Neural cell (in vitro differentiated cells): Measurements from ENCODE around the gene UBXN2A. TPM values are rescaled to one million over a fixed set of nuclear protein-coding genes. Genes with fewer than 3 reads are reported as not detected.

Experiments used
- H2AFZ ChIP-seq: fragments of 200-600, 300-800 bp; sonication (generic), shearing (Covaris generic); 2 replicates; pipeline ENCODE4 v1.6.0; 2014; ENCODE audit warnings: low read depth, mild to moderate bottlenecking, antibody characterized with exemption, low read length, moderate library complexity
- H3F3A ChIP-seq: fragments of 200-600 bp; shearing (Covaris generic); 2 replicates; pipeline ENCODE4 v1.6.1; 2016; ENCODE audit warnings: mild to moderate bottlenecking, moderate library complexity, mixed read lengths, antibody characterized with exemption, low read length; ENCODE audit not compliant: insufficient read depth, poor library complexity, severe bottlenecking
- H3K27ac ChIP-seq: fragments of 200-600, 300-800 bp; sonication (generic), shearing (Covaris generic); 2 replicates; pipeline ENCODE4 v1.5.1; 2014; ENCODE audit warnings: mild to moderate bottlenecking, low read length, moderate library complexity
- H3K27me3 ChIP-seq: fragments of 300-800, 200-600 bp; sonication (generic), shearing (Covaris generic); 2 replicates; pipeline ENCODE4 v1.6.0; 2014; ENCODE audit warnings: mild to moderate bottlenecking, low read depth, low read length, moderate library complexity; ENCODE audit not compliant: insufficient read depth
- H3K36me3 ChIP-seq: fragments of 300-800, 200-600 bp; sonication (generic), shearing (Covaris generic); 2 replicates; pipeline ENCODE4 v1.5.1; 2014; ENCODE audit warnings: mild to moderate bottlenecking, antibody characterized with exemption, low read length, moderate library complexity; ENCODE audit not compliant: insufficient read depth
- H3K4me2 ChIP-seq: fragments of 300-800, 200-600 bp; sonication (generic), shearing (Covaris generic); 2 replicates; pipeline ENCODE4 v1.6.0; 2014; ENCODE audit warnings: mild to moderate bottlenecking, low read length
- H3K4me3 ChIP-seq: fragments of 300-800, 200-600 bp; sonication (generic), shearing (Covaris generic); 2 replicates; pipeline ENCODE4 v1.5.1; 2014; ENCODE audit warnings: mild to moderate bottlenecking, low read length, moderate library complexity
- H3K79me2 ChIP-seq: fragments of 200-600 bp; shearing (Covaris generic); replicated peaks from 2 replicates; pipeline ENCODE4 v1.6.0; 2014; ENCODE audit warnings: mild to moderate bottlenecking, low read length, moderate library complexity; ENCODE audit not compliant: insufficient read depth
- H3K9ac ChIP-seq: fragments of 300-800, 200-600 bp; sonication (generic), shearing (Covaris generic); 2 replicates; pipeline ENCODE4 v1.6.1; 2016; ENCODE audit warnings: mild to moderate bottlenecking, low read length, mixed read lengths
- H3K9me2 ChIP-seq: fragments of 200-600 bp; shearing (Covaris generic); 2 replicates; pipeline ENCODE4 v1.6.1; 2016; ENCODE audit warnings: mild to moderate bottlenecking, low read length, mixed read lengths; ENCODE audit not compliant: insufficient read depth
- H3K9me3 ChIP-seq: fragments of 200-600, 300-800 bp; sonication (generic), shearing (Covaris generic); 2 replicates; pipeline ENCODE4 v1.6.1; 2016; ENCODE audit warnings: mild to moderate bottlenecking, mixed run types, low read length, moderate library complexity, mixed read lengths
- H4K20me1 ChIP-seq: fragments of 200-600 bp; shearing (Covaris generic); 2 replicates; pipeline ENCODE4 v1.6.1; 2016; ENCODE audit warnings: mild to moderate bottlenecking, mixed run types; ENCODE audit not compliant: insufficient read depth
- EP300 ChIP-seq: fragments of 450-650 bp; conservative IDR thresholded peaks from 2 replicates; pipeline ENCODE4 v1.6.1; 2014; ENCODE audit warnings: antibody characterized with exemption, mild to moderate bottlenecking, moderate library complexity; ENCODE audit not compliant: poor library complexity, severe bottlenecking
- EZH2 ChIP-seq: fragments of 200-600, 300-800 bp; shearing (Covaris generic), sonication (generic); IDR thresholded peaks from 2 replicates; pipeline ENCODE4 v1.6.1; 2014; ENCODE audit warnings: antibody characterized with exemption, low read length, borderline replicate concordance, mild to moderate bottlenecking; ENCODE audit not compliant: insufficient read depth, poor library complexity, severe bottlenecking
- MXI1 ChIP-seq: fragments of 450-650 bp; conservative IDR thresholded peaks from 2 replicates; pipeline ENCODE4 v1.6.1; 2014; ENCODE audit warnings: antibody characterized with exemption, mild to moderate bottlenecking; ENCODE audit not compliant: poor library complexity, severe bottlenecking
- POLR2AphosphoS5 ChIP-seq: IDR thresholded peaks from 2 replicates; pipeline ENCODE4 v1.6.1; 2012
- RAD21 ChIP-seq: fragments of 450-650 bp; conservative IDR thresholded peaks from 2 replicates; pipeline ENCODE4 v1.6.1; 2014; ENCODE audit warnings: antibody characterized with exemption, mild to moderate bottlenecking, moderate library complexity
- SMC3 ChIP-seq: fragments of 450-650 bp; conservative IDR thresholded peaks from 2 replicates; pipeline ENCODE4 v1.6.1; 2014; ENCODE audit warnings: antibody characterized with exemption, mild to moderate bottlenecking, moderate library complexity; ENCODE audit not compliant: poor library complexity
- TAF1 ChIP-seq: IDR thresholded peaks from 2 replicates; pipeline ENCODE4 v1.6.1; 2012; ENCODE audit warnings: low read depth
- polyA plus RNA-seq: library from polyadenylated mRNA; depleted of rRNA; stranded (reverse); fragments of >200 nt; gene quantifications from 2 replicates; pipeline ENCODE4 v1.2.3, GENCODE V29; 2014
- TF ChIP-seq, protein P1 (sequence below): fragments of 450-650 bp; IDR thresholded peaks from 2 replicates; pipeline ENCODE4 v1.5.1; 2014; ENCODE audit warnings: antibody characterized with exemption, mild to moderate bottlenecking, moderate library complexity; ENCODE audit not compliant: poor library complexity, severe bottlenecking
- TF ChIP-seq, protein P2 (sequence below): IDR thresholded peaks from 2 replicates; pipeline ENCODE4 v1.6.1; 2012; ENCODE audit warnings: borderline replicate concordance

UBXN2A gene
- polyA plus RNA-seq, 1 donor from 2014 or later = 11.0 TPM

DNA sequence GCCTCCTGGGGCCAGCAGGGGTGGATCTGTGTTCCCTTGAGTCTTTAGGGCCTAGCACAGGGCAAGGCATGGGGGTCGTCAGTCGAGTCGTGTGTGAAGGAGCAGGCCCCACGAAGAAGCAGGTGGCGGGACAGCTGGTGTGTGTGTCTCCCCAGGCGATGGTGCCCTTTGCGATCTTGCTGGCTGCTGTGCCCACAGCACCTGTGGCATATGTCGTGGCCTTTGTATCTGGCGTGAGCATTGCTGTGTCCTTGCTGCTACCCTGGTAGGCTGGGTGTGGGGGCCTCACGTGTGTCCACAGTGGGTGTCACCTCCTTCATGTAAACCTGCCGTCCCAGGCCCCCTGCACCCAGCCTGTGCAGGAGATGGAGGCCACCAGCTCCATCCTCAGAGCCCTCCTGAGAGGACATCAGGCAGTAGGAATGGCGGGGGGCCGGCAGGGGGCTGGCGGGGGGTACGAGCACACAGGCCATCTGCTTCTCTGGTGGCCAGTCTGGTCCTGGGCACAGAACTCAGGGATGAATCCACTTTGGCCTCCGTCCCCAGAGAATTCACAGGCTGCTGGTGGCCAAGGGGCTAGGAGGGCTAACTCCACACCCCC is 82.8 kb downstream of the UBXN2A start:
- H3K4me2 ChIP-seq = no peak overlapping the region

DNA sequence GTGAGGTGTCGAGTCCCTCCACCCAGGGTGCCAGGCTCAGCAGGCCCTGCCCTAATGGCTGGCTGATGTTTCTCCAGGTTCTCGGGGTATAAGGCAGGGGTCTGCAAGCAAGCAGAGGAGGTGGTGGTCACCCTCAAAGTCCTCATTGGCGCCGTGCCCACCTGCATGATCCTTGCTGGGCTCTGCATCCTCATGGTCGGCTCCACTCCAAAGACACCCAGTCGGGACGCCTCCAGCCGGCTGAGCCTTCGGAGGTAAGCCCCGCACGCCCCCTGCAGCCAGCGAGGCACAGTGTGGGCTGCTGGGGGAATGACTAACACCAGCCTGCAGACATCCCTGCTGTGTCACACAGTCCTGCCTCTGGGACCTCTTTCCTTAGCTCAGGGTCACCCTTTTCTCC is 83.8 kb downstream of the UBXN2A start:
- H2AFZ ChIP-seq = no peak overlapping the region
- H3K27ac ChIP-seq = no peak overlapping the region
- H4K20me1 ChIP-seq = no peaks in the 10 kb centered on the region
- no peak overlapping the region for H3K4me2 ChIP-seq
- H3K79me2 ChIP-seq = no peaks in the 10 kb centered on the region
- no peaks in the 10 kb centered on the region for H3K27me3 ChIP-seq
- H3K4me3 ChIP-seq = no peak overlapping the region
- no peaks in the 10 kb centered on the region for H3K36me3 ChIP-seq
- no peaks in the 10 kb centered on the region for H3K9me3 ChIP-seq
- TF ChIP-seq, protein P1, sequence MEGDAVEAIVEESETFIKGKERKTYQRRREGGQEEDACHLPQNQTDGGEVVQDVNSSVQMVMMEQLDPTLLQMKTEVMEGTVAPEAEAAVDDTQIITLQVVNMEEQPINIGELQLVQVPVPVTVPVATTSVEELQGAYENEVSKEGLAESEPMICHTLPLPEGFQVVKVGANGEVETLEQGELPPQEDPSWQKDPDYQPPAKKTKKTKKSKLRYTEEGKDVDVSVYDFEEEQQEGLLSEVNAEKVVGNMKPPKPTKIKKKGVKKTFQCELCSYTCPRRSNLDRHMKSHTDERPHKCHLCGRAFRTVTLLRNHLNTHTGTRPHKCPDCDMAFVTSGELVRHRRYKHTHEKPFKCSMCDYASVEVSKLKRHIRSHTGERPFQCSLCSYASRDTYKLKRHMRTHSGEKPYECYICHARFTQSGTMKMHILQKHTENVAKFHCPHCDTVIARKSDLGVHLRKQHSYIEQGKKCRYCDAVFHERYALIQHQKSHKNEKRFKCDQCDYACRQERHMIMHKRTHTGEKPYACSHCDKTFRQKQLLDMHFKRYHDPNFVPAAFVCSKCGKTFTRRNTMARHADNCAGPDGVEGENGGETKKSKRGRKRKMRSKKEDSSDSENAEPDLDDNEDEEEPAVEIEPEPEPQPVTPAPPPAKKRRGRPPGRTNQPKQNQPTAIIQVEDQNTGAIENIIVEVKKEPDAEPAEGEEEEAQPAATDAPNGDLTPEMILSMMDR = no peak
- TF ChIP-seq TAF1 (no peak), EP300 (no peak), RAD21 (no peak), MXI1 (no peak), SMC3 (no peak), EZH2 (no peak), POLR2AphosphoS5 (no peak)
- TF ChIP-seq, protein P2, sequence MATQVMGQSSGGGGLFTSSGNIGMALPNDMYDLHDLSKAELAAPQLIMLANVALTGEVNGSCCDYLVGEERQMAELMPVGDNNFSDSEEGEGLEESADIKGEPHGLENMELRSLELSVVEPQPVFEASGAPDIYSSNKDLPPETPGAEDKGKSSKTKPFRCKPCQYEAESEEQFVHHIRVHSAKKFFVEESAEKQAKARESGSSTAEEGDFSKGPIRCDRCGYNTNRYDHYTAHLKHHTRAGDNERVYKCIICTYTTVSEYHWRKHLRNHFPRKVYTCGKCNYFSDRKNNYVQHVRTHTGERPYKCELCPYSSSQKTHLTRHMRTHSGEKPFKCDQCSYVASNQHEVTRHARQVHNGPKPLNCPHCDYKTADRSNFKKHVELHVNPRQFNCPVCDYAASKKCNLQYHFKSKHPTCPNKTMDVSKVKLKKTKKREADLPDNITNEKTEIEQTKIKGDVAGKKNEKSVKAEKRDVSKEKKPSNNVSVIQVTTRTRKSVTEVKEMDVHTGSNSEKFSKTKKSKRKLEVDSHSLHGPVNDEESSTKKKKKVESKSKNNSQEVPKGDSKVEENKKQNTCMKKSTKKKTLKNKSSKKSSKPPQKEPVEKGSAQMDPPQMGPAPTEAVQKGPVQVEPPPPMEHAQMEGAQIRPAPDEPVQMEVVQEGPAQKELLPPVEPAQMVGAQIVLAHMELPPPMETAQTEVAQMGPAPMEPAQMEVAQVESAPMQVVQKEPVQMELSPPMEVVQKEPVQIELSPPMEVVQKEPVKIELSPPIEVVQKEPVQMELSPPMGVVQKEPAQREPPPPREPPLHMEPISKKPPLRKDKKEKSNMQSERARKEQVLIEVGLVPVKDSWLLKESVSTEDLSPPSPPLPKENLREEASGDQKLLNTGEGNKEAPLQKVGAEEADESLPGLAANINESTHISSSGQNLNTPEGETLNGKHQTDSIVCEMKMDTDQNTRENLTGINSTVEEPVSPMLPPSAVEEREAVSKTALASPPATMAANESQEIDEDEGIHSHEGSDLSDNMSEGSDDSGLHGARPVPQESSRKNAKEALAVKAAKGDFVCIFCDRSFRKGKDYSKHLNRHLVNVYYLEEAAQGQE = no peak
- H3F3A ChIP-seq = no peaks in the 10 kb centered on the region
- H3K9ac ChIP-seq = no peak overlapping the region
- no peaks in the 10 kb centered on the region for H3K9me2 ChIP-seq

More for the DNA sequence above, 82.8 kb downstream of the UBXN2A start:
- Histone ChIP-seq H3K4me3 (no peak overlapping the region), H3K9me2 (no peaks in the 10 kb centered on the region), H3K27ac (no peak overlapping the region), H3K9me3 (no peaks in the 10 kb centered on the region), H3K27me3 (no peaks in the 10 kb centered on the region), H3F3A (no peaks in the 10 kb centered on the region), H2AFZ (no peak overlapping the region), H3K9ac (no peak overlapping the region), H3K36me3 (no peaks in the 10 kb centered on the region), H4K20me1 (no peaks in the 10 kb centered on the region), H3K79me2 (no peaks in the 10 kb centered on the region)
- TF ChIP-seq, protein P1 = no peak
- TF ChIP-seq EP300 (no peak), POLR2AphosphoS5 (no peak), SMC3 (no peak), TAF1 (no peak), MXI1 (no peak), EZH2 (no peak), RAD21 (no peak)
- TF ChIP-seq, protein P2 = no peak
